GM18498 (cell line): ENCODE results near the gene ARL2.
A peak's percentile ranks its signal among the peaks of the same experiment; 100 is the strongest.
"Not testable (repeated sequence)": the region's sequence is repeated elsewhere in the genome, so short reads cannot be mapped to it uniquely, and the experiment has no call there.

Source experiments
- ATAC-seq: cut with Tn5 transposase; IDR thresholded peaks from one replicate; pipeline ENCODE4 v1.9.1; 2021; ENCODE audit warnings: mild to moderate bottlenecking, moderate library complexity; ENCODE audit not compliant: unreplicated experiment

ARL2 gene

DNA sequence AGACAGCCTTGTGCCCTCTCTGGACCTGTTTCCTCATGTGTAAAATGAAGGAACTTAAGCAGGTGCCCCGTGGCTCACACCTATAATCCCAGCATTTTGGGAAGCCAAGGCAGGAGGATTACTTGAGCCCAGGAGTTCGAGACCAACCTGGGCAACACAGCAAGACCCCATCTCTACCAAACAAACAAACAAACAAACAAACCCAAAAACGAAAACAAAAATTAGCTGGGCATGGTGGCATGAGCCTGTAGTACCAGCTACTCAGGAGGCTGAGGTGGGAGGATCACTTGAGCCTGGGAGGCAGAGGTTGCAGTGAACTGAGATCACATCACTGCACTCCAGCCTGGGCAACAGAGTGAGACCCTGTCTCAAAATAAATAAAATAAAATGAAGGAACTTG, 10.0 kb upstream of the ARL2 start:
- ATAC-seq: not testable (repeated sequence)

DNA sequence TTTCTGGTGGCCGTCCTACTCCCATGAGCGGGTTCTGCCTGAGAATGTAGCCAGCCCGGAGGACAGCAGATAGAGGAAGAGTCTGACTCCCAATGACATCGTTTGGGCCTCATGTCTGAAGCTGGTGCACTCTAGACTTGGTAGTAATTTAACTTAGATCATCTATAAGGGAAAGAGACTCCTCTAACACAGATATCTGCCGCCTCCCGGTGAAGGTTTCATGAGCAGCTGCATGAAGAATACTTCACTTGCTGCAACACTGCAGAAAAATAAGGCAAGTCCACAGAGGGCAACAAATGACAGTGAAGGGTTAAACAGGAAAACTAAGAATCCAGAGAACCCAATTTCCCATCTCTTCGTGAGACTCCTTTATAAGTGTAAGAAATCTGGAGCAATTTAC, 5.9 kb upstream of the ARL2 start:
- no peak for ATAC-seq

DNA sequence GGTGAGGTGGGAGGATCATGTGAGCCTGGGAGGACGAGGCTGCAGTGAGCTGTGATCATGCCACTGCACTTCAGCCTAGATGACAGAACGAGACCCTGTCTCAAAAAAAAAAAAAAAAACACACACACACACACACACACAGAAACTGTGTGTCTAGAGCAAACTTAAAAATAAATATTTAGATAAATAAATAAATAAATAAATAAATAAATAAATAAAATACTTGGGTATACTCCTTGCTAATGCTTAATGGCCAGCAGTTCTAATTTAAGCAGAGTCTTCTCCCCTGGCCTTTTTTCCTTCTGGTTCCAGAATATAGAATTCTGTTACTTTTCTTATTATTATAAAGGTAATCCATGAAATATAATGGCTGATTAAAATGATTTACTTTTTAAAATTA, 5.1 kb upstream of the ARL2 start:
- no peak for ATAC-seq

DNA sequence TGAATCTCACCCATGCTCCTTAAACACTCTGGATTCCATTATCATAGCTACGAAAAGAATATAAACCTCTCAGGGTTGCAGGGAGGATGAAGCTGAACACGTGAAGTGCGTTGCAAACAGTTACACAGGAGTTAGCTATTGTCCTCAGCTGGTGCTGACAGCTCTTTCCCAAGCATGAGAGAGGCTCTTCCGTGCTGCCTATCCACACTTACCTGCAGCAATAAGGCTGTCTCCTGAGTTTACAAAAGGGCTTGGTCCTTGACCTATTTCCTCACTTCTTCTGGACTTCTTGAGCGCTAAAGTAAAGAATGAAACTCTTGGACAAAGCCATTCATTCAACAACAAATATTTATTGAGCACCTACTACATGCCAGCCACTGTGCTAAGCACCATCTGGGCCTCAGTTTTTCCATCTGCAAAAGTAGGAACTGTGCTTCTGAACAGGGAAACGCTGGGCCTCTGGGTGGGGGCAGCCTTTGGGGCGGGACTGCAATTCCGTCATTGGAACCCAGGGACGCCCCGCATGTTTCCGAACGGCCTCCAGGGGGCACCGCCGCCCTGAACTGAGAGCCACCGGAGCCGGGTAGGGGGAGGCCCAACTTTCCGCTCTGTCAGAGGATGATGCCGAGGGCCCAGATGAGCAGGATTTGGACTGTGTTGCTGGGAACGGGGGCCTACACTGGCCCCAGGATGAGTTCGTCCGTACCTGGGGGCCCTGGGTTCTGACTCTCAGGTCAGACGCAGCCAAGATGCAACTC, 651 bp upstream of the ARL2 start:
- ATAC-seq: peak; percentile 74

- ATAC-seq: no peak
These were observed 817 bp downstream of the ARL2 start for GRCh38 chr11:65014726-65015227.

GRCh38 chr11:65016705-65017104, 2.7 kb downstream of the ARL2 start:
- ATAC-seq: no peak

DNA sequence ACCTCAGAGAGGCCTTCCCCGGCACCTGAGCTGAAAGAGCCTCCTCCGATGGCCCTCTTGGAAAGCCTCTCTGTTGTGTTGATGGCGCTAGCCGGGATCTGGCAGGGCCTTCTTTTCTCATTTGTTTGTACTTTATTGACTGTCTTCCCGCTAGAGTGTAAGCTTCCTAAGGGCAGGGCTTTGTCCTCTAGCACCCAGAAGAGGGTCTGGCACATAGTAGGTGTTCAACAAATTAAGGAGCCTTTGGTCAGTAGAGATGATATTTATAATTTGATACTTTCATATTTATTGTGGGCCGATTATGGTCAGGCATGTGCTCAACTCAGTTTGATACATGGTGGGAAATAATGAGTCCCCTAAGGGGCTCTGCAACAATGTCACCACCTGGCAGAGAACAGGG, 4.0 kb downstream of the ARL2 start:
- no peak for ATAC-seq

GRCh38 chr11:65019824-65020223, 5.9 kb downstream of the ARL2 start:
- ATAC-seq: no peak

- no peak for ATAC-seq
These were observed 7.0 kb downstream of the ARL2 start for GRCh38 chr11:65021003-65021402.

GRCh38 chr11:65021509-65021908, 7.5 kb downstream of the ARL2 start:
- no peak for ATAC-seq

DNA sequence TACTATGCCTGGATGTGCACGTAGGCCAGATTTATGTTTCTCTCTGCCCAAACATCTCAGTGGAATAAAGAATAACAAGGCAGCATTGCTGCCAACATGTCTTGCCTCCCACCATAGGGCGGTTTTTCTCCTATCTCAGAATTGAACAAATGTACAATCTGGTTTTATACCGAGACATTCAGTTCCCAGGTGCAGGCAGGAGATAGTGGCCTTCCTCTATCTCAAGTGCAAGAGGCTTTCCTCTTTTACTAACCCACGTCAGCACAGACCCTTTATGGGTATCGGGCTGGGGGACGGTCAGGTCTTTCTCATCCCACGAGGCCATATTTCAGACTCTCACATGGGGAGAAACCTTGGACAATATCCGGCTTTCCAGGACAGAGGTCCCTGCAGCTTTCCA, 9.5 kb downstream of the ARL2 start:
- ATAC-seq: not testable (repeated sequence)

DNA sequence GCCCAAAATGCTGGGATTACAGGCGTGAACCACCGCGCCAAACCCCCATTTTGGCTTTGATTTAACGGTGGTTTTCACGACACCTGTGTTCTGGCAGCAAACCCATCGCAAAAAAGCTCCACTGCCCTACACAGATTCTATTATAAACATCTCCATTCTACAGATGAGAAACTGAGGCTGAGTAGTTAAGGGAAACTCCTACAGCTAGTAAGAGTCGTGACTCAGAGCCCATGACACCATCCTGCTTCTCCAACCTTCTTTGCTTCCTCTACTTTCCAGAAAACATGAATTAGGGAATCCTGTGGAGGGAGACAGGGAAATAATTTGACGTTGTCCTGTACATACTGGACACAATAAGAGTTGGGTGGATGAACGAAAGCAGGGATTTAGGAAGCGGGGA, 12.8 kb downstream of the ARL2 start:
- no peak for ATAC-seq

GRCh38 chr11:65027213-65028067, 13.5 kb downstream of the ARL2 start, which contains the start of gene SNX15:
TSS of gene SNX15 (plus strand) at chr11:65027439. CDS start at chr11:65027538, 99 bp downstream.
- ATAC-seq: peak; percentile 84

- no peak for ATAC-seq
These were observed 18.3 kb downstream of the ARL2 start for GRCh38 chr11:65032216-65032615.

DNA sequence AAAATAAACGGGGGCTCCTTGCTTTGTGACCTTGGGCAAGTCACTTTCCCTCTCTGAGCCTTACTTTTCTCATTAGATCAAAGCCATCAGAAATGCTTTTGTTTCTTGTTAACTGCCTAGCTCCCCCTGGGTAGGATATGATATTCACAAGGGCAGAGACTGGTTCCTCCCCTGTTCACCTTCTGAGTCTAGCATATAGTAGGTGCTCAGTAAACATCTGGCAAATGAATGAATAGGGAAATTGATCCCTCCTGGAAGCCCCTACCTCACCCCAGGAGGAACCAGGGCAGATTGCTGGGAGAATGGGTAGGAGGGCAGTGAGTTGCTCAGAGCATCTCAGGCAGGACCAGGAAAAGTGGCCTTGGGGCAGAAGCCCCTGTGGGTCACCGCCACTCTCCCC, 20.5 kb downstream of the ARL2 start:
- ATAC-seq: no peak

- ATAC-seq: no peak
These were observed 21.6 kb downstream of the ARL2 start for GRCh38 chr11:65035579-65035978.

DNA sequence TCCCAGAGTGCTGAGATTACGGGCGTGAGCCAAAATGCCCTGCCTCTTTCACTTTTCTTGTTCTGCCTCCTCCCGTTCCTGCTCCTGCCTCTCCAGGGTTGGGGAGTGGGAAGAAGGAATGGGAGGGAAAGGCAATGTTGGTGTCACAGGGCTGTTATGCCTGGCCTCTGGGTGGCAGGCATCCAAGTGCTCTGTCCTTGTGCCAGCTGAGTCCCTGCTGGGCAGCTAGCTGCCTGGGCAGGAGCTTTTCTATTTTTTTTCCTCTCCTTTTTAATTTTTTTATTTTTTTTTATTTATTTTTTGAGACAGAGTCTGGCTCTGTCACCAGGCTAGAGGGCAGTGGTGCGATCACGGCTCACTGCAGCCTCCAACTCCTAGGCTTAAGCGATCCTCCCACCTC, 23.0 kb downstream of the ARL2 start:
- no peak for ATAC-seq

DNA sequence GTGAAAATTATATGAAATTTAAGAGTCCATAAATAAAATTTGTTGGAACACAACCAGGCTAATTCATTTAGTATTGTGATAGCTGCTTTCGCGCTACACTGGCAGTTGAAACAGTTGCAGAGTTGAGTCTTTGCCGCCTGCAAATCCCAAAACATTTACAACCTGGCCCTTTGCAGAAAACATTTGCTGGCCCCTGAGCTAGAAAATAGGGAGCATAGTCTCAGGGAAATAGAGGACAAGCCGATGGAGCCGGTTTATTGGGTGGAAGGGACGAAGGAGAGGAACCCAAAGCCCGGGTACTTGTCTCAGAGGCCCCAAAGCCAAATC, 26.5 kb downstream of the ARL2 start:
- no peak for ATAC-seq

DNA sequence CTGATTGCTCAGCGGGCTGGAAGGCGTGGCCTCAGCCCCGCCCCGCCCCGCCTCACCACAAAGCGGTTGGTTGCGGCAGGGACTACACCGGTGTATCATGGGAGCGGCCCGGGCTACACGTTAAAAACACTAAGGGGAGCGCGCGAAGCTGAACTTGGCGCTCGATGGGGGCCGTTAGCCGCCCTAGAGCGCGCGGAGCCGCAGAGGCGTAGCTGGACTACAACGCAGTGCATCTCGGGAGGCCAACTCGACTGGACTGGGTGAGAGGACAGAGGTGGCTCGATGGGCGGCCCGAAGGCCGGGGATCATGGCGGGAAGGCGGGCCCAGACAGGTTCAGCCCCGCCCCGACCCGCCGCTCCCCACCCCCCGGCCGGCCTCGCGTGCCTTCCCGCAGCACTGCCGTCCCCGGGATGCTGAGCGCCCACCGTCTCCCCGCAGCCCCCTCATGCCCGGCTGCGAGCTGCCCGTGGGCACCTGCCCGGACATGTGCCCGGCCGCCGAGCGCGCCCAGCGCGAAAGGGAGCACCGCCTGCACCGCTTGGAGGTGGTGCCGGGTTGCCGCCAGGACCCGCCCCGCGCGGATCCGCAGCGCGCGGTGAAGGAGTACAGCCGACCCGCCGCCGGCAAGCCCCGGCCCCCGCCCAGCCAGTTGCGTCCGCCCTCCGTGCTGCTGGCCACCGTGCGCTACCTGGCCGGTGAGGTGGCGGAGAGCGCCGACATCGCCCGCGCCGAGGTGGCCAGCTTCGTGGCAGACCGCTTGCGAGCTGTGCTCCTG, 27.1 kb downstream of the ARL2 start, which contains the start of gene SAC3D1:
TSS of gene SAC3D1 (plus strand) at position 364 of the 776 bp plus-strand sequence. CDS start at position 447, 83 bp downstream.
- ATAC-seq: peak; percentile 89

GRCh38 chr11:65042891-65043290, 28.9 kb downstream of the ARL2 start:
- ATAC-seq: no peak

DNA sequence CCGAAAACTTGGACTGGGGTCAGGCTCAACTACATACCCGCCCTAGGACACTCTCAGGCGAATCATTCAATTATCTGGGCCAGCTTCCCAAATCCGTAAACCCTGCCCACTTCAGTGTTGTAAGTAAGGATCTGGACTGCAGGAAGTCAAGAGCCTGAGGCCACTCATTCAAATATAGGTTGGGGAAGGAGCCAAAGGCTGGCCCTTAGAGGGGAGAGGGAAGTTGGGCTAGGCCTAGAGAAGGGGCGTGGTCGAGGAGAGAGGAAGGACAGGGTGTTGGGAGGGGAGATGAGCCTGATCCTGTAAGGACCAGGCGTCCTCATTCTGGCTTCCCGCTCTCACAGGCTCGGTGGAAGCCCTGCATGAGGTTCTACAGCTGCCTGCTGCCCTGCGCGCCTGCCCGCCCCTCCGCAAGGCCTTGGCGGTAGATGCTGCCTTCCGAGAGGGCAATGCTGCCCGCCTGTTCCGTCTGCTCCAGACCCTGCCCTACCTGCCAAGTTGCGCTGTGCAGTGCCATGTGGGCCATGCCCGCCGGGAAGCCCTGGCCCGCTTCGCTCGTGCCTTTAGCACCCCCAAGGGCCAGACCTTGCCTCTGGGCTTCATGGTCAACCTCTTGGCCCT, 30.0 kb downstream of the ARL2 start:
- ATAC-seq: no peak
